Globus pallidus (tissue), 1 donor: Measurements from ENCODE around the gene HOXA6.

Source experiments
- DNase-seq: peaks from one replicate; pipeline ENCODE4 v3.0.0-alpha.2; 2015; ENCODE audit warnings: low spot score

HOXA6 gene

DNA sequence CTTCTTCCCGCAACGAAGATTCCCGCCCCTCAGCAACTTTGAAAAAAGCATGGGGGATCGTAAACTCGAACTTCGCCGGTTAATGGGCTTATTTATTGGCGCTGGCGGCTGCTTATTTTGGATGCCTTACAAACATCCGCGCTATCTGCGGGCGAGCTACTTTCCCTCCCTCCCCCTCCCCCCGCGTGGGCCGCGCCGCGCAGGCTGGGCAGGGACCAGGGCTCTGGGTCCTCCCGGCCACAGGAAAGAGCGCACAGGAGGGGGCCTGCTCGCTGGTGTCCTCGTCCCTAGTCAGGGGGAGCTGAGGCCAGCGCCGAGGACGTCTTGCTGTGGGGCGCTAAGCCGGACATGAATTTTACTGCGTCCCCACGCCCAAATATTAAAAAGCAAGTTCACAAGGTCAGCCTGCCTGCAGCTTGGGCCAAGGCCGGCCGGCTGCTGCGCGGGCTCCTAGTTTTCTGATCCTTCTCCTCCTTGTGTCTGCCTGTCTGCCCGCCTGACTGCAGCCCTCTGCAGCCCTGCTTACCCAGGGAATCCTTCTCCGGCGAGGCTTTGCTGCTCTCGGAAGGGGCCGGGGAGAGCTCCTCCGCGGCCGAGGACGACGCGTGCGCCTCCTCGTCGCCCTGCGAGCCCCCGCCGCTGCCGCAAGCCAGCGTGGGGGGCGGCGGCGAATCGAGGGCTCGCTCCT lies 25.4 kb upstream of the HOXA6 start:
- no peak for DNase-seq

DNA sequence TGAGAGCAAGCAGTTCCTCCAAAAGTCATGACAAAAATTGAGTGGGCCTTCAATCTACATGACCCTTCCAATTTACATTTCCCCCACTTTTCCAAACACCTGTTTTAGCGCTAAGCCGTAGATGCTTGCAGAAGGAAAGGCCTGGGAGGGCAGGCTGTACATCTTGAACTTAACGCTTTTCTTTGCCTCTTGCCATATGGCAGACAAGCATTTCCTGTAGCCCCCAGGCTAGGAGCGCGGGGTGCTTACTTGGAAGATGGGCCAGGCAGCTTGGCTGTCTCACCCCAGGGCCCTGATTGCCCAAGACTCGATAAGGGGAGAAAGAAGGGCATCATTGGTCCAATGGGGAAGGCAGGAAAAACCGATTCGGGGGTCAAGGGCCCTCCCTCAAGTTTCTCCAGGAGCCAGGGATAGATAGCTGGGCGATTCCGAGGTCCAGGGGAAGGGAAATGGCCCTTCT lies 24.8 kb upstream of the HOXA6 start:
- DNase-seq: no peak

DNA sequence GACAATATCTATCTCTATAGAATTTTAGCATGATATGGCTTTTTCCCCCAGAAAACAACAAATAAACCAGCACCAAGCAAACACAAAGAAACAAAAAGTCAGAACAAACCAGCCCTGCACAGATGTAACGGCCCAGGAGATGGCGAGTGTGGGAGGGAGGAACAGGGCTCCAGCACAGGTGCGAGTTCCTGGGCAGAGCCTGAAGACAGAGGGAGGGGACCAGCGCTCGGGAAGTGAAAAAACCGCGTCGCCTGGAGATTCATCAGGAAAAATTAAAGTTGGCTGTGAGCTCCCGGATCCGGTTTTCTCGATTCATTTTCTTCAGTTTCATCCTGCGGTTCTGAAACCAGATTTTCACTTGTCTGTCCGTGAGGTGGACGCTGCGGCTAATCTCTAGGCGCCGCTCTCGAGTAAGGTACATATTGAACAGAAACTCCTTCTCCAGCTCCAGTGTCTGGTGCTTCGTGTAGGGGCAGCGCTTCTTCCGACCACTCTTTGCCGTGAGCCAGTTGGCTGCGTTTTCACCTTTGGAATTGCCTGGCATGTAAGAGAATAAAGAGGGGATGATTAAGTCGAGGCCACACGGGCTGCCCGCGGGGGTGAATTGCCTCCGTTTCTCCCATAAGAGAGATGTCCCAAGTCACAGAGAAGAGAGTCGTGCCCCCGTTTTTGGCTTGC lies 24.2 kb upstream of the HOXA6 start:
- DNase-seq: no peak

DNA sequence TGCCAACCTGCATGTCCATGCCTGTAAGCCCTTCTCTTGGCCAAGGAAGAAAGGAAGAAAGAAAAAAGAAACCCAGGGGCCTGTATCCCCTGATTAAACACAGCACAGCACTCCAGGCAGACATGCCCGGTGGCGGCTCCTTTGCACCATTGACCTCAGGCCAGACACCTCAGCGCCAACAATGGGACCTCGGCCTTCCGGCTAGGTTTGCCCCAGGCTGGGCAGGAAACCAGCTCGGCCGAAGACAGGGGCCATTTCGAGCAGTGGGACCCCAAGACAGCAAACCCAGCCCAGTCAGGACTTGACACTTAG lies 23.7 kb upstream of the HOXA6 start:
- no peak for DNase-seq

DNA sequence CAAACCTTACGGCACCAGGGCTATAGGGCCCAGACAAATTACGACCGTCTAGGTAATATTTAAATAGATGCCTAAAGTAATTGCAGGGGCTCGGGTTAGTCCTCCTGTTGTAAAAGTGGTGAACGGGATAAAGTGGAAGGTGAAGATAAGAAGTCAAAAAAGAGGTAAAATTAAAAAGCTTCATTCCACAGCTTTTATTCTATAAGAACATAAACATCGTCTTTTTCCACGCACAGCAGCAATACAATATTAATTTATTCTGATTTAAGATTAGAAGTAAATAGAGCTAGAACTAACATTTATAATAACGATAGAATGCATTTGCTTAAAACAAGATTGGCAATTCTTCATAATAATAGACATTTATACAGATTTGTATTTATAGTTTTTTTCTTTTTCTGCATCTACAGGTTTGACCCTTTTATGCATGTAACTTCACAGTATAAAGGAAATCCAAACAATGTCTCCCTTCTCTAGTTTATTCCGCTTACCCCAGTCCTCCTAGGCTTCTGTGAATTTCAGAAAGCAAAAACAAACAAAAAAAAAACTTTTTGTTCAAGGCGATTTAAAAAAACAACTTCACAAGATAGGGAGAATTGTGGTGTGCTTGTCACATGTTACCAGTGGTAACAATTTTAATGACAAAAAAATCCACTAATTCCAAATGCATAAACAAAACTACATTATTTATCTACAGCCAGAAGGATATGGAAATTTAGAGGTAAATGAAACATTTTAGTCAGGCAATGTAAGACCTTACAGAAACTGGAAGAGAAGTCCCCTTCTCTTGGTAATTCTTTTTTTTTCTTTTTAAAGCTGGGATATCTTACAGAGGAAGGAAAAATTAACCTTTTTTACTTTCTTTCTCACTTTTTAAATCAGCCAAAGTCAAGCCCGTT lies 23.1 kb upstream of the HOXA6 start:
- DNase-seq: no peak

DNA sequence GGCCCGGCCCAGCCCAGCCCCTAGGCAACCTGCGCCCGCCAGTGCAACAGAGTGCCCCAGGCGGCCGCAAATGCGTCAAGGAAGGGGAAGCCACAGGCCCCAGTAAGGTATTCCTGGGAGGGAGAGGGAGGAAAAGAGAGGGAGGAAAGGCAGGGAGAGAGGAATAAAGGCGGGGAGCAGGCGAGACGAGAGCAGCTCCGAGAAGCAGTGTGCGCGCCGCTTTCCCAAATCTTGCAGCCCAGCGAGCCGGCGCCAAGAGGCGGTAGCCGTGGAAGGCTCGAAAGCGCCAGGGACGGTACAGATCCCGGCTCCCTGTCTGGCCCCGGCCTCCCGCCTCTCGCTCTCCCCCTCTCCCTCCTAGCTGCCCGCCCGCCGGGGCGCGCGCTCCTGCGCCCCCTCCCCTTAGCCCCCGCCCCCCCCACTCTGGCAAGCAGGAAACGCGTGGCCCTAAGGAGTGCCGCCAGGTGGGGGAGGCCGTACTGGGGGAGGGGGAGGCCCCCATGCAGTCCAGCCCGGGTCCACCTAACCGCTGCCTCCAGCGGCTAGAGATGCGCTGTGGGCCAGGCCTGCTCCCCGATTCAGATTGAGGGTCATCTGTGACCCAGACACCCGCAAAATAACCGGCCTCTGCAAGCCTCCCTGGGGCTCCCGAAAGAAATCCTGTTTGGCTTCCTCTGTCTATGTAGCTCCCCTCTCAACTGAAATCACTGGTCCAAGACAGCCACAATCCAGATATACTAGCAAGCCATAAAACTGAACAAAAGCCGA lies 22.3 kb upstream of the HOXA6 start:
- DNase-seq: no peak

DNA sequence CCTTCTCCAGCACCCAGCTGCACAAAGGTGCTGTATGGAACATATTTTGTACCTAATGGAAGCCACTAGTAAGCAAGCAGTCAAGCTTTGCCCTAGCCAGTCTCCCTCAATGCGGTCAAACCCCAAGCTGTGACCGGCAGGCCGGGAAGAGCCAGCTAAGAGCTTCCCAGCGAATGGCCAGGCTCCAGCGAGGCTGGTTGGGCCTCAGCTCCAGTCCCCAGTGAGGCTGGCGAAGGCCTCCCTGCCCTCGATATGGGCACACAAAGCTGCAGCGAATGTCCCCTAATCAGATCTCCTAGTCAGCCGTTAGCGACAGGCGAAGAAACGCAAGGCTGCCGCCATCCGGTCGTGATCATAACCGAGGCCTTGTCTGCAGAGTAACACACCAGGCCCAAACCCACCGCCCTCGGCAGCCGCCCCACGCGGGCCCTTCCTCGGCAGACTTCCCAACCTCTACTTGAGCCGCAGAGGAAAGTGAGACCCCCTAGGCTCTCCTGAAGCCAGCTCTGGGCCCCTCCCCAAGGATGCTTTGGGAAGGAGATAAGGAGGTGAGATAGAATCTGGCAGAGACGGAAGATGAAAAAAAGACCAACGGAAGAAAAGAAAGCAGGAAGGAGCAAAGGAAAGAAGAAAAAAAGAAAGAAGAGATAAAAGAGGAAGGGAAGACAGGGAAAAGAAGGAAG lies 20.8 kb upstream of the HOXA6 start:
- DNase-seq: no peak

DNA sequence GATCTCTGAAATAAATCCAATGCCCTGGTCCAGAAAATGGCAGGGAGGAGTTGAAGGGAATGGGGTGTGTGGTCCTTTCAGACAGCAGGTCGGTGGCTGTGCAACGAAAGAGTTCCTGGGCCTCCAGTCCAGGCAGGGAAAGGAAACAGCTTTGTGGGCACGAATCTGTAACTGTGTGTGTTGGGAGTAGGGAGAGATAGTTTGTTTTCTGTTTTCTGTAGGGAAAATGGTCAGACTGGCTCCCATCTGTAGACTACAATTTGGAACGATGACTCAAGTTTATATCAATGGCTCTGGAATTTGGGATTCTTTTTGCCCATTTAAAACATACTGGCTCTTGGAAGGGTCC lies 20.3 kb upstream of the HOXA6 start:
- no peak for DNase-seq

DNA sequence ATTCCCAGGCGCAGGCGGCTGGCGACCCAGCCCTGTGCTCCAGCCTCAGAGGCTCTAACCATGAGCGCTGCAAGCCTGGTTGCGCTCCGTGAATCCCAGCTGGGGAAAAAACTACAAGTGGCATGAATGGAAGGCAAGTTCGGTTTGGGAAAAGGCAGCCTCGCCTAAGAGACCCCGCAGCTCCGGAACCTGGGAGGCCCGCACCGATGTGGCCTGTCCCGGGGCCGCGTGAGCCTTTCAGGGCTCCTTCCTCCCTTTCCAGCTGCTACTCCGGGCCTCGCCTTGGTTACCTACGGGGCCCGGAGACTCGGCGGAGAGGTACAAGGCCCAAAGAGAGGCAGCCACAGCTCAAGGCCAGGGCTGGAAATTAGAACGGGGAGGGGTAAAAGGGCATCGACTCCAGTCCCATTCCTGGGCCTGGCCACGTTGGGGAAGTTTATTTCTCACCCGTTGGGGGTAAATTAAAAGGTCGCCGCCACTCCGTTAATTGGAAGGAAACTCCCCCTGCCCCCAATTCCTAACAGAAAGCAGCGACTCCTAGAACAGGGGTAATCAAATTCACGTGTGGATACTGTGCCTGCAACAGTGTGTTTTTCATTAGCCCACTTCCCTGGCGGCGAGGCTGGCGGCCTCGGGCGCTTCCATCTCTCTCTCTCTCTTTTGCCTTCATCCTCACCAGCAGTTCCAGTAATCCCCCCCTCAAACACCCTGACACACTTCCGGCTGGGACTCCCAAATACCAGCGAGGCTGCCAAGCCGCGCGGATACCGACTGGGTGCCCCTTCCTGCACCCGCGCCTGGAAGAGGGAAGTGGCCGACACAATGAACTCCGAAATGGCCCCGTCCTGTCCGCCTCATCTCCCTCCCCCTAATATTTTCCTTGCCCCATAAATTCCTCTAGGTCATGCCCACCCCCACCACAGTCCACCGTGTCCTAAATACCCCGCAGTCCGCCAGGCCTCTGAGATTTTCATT lies 19.2 kb upstream of the HOXA6 start:
- no peak for DNase-seq

DNA sequence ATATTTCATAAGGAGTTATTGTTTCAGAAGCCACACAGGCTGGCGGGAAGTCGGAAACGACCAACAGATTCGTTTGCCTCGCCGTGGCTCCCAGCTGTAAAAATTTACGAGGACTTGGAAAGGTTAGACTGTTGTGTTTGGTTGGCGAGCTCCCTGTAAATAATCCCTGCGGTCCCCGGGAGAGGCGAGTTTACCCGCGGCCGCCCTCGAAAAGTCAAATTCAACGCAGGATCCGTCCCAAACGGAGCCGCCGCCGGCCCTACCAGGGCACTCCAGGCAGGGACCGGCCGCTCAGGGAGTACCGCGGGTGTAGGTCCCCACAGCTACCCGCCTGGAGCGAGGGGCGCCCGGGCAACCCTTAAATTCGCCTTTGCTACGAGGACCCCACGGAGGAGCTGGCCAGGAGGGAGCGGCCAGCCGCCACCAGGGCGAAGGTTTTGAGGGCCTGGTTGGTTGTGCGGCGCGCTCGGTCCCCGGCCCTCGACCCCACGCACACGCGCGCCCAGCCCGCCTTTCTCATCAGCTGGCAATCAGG lies 18.5 kb upstream of the HOXA6 start:
- no peak for DNase-seq

DNA sequence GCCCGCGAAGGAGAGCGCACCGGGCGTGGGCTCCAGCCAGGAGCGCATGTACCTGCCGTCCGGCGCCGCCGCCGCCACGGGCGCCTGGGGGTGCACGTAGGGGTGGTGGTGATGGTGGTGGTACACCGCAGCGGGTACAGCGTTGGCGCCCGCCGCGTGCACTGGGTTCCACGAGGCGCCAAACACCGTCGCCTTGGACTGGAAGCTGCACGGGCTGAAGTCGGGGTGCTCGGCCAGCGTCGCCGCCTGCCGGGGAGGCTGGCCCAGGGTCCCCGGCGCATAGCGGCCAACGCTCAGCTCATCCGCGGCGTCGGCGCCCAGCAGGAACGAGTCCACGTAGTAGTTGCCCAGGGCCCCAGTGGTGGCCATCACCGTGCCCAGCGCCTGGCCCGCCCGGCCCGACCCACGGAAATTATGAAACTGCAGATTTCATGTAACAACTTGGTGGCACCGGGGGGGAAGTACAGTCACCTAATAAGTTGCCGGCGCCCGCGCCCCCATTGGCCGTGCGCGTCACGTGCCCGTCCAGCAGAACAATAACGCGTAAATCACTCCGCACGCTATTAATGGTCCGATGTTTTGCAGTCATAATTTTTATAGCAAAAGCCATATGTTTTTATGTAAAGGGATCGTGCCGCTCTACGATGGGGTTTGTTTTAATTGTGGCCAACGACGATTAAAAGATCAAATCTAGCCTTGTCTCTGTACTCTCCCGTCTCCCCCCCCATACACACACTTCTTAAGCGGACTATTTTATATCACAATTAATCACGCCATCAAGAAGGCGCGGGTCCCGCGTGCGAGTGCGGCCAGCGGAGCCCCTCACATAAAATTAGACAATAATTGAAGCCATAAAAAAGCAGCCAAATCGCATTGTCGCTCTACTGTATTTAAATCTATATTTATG lies 17.8 kb upstream of the HOXA6 start, which contains the start of gene HOXA9:
TSS of gene HOXA9 (minus strand) at position 449 of the 907 bp plus-strand sequence. CDS start at position 369, 80 bp downstream.
- DNase-seq: no peak

DNA sequence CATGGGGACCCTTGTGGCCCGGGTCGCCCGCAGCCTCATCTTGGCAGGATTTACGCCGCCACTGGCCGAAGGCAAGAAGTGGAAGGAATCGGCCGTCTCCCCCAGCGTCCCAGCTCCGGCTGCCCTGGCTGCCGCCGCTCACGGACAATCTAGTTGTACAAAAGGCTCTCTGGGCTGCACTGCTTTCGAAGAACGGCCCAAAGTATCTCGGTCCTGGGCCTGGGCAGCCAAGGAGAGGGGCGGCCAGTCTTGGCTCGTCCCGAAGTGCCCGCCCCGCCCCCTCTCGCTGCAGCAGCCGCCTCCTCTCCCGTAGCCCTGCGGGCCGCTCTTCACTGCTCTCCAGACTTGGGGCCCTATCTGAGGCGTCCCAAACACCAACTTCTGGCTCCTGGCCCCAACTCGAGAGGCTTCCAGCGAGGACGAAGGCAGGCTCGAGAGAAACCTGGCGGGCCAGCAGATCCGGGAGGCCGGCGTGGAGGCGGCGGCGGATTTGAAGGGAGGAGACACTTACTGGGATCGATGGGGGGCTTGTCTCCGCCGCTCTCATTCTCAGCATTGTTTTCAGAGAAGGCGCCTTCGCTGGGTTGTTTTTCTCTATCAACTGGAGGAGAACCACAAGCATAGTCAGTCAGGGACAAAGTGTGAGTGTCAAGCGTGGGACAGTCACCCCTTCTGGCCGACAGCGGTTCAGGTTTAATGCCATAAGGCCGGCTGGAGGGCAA lies 17.0 kb upstream of the HOXA6 start:
- no peak for DNase-seq

DNA sequence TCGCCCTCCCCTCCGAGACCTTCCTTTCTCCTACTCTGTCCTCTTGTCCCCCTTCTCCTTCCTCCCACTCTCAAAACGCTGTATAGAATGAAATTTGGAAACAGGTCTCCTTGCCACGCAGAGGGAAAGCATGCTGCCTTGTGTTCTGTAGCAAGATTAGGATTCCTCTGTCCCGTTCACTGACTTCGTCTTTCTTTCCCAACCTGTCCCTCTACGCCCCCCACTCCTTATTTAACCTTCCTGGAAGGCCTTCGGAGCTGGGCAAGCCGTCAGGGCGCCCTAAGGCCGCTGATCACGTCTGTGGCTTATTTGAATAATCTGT lies 16.4 kb upstream of the HOXA6 start:
- DNase-seq: no peak

DNA sequence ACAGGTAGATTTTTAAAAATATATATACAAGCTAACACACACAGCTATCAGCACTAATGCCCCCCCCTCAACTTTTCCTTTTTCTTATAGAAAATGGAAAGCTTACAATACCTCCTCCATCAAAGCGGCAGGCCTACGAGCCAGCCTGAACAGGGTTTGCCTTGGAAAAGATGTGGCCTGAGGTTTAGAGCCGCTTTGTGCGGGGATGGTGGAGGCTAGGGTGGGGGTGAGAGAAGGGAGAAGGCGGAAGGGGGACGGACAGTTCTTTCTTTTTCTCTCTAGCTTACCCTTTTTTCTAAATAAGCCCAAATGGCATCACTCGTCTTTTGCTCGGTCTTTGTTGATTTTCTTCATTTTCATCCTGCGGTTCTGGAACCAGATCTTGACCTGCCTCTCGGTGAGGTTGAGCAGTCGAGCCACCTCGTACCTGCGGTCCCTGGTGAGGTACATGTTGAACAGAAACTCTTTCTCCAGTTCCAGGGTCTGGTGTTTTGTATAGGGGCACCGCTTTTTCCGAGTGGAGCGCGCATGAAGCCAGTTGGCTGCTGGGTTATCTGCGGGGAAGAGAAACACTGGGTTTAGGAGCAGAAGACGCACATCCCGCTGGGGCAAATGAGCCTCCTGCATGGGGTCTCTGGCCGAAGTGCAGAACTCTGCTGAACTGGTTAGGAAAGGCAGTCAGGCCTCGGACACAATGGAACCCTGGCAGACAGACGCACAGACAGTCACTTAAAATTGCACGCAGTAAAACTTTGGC lies 15.9 kb upstream of the HOXA6 start:
- no peak for DNase-seq

DNA sequence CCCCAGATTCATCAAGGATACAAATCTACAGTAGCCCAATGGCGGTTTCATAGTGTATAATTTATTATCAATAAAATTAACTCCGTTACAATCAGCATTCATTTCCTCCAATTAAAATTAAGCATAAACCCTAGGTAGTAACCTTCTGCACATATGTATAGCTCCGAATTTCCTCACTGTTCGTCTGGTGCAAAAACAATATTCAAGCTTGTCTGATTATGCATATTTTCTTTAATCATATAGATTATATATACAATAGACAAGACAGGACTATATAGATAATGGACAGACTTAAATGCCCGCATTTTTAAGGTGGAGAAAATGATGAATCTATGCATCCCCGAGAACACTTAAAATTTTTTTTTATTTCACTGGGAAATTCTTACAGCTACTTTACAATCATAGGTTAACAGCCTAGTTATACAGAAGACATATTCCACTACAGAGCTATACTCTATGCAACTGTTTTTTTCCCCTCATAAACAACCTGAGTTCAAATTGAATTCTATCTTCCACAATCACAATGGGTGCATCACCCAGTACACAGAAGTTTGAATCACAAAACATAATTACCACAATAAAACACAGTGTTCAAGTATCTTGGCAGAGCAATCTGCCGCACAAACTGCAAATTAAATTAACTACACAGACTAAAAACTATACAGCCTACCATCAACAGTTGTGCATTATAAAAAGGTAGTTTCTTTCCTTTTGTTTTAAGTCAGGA lies 15.2 kb upstream of the HOXA6 start:
- no peak for DNase-seq

DNA sequence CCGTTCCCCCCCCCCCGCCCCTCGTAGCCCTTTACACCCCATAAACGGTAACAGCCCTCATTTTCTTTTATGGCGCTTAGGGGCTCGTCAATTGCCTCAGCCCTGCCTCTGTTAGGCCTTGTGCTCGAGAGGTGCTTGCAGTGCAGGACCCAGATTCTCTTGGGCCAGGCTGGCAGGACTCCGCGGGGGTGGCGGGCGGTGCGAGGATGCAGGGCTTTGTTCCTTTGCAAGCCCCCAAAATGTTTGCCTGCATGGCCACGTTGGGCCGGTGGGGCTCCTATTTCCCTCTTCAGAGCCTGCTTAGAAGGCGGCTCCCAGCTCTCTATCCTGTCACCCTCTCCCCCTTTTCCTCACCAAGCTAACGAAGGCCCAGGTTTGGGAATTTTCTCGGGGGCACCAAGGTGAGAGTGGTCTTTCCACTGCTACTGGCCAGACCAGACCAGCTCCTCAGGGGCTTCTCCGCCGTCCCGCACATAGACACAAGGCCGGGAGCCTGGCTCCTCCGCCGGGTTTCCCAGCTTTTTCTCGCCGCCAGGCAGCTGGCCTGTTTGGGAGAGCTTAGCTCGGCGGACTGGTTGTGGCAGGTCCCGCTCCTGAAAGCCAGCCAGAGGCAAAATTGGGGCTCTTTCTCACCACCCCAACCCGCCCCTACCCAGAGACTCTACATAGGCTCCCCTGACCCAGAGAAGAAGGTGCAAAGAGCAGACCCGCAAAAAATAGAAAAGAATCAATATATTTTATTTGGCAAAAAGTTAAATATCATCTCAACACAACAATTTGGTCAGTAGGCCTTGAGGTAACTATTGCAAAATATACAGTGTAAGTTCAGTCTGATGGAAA lies 14.4 kb upstream of the HOXA6 start:
- DNase-seq: no peak
